ENCODE measurements around the gene ITPR3. TPM values are rescaled to one million over a fixed set of nuclear protein-coding genes. Genes with fewer than 3 reads are reported as not detected.

The ITPR3 gene
- total and polyA plus RNA-seq, 10 donors = 9.9 to 95.6 (median 62.1) TPM

GRCh38 chr6:33742092-33742491 lies 121.0 kb downstream of the ITPR3 start:
- no peak overlapping the region for H3K27ac ChIP-seq
- TF ChIP-seq POLR2A (IDR thresholded peaks at IDR 0.05) (no peak), POLR2AphosphoS5 (IDR thresholded peaks at IDR 0.05) (no peak), CTCF (IDR thresholded peaks at IDR 0.05 in 8 of 11, conservative IDR thresholded peaks at IDR 0.05 in 3 of 11) (no peak)
- 50 to 82% (median 57%) methylated on average over 8 to 9 of the region's 9 CpGs for WGBS, 5 donors
- H3K4me1 ChIP-seq = peaks cover 0 to 48% (median 23%) of the 10 kb centered on the region in 6 donors
- intact Hi-C loops (cut with DNase I; ENCODE audit: low total_unique reads) = no loop called here
- no peak overlapping the region for H3K4me3 ChIP-seq
- no peaks in the 10 kb centered on the region for H3K36me3 ChIP-seq
- DNase-seq = no peak
- peaks cover 0 to 18% (median 0%) of the 10 kb centered on the region in 7 donors for H3K27me3 ChIP-seq (replicated peaks in 1 of 7)
- no peaks in the 10 kb centered on the region for H3K9me3 ChIP-seq

GRCh38 chr6:33742837-33743236 lies 121.7 kb downstream of the ITPR3 start:
- Histone ChIP-seq H3K9me3 (no peaks in the 10 kb centered on the region), H3K4me3 (no peak overlapping the region), H3K4me1 (peaks cover 0 to 48% (median 26%) of the 10 kb centered on the region in 6 donors), H3K27me3 (replicated peaks in 1 of 7) (peaks cover 0 to 19% (median 0%) of the 10 kb centered on the region in 7 donors), H3K27ac (no peak overlapping the region), H3K36me3 (no peaks in the 10 kb centered on the region)
- DNase-seq = no peak
- intact Hi-C loops (cut with DNase I; ENCODE audit: low total_unique reads) = no loop called here
- WGBS, 5 donors = 59 to 75% (median 64%) methylated on average over 7 of the region's 7 CpGs
- TF ChIP-seq POLR2AphosphoS5 (IDR thresholded peaks at IDR 0.05) (peak in 2 of 3 donors; percentile 61 to 62), CTCF (IDR thresholded peaks at IDR 0.05 in 8 of 11, conservative IDR thresholded peaks at IDR 0.05 in 3 of 11) (no peak)

- no peaks in the 10 kb centered on the region for H3K9me3 ChIP-seq
- WGBS, 5 donors = 30 to 37% (median 34%) methylated on average over 11 of the region's 11 CpGs
- H3K4me3 ChIP-seq = peak overlapping the region in 3 of 8 donors; percentile 28 to 58 (median 34)
- H3K27ac ChIP-seq = peak overlapping the region in 5 of 8 donors; percentile 15 to 78 (median 75)
- intact Hi-C loops (cut with DNase I; ENCODE audit: low total_unique reads) = no loop called here
- H3K27me3 ChIP-seq (replicated peaks in 1 of 7) = peaks cover 0 to 23% (median 0%) of the 10 kb centered on the region in 7 donors
- no peaks in the 10 kb centered on the region for H3K36me3 ChIP-seq
- DNase-seq = peak; percentile 85
- TF ChIP-seq CTCF (IDR thresholded peaks at IDR 0.05 in 8 of 11, conservative IDR thresholded peaks at IDR 0.05 in 3 of 11) (peak; percentile 82 to 93 (median 90)), POLR2AphosphoS5 (IDR thresholded peaks at IDR 0.05) (peak in 1 of 3 donors; percentile 34), POLR2A (IDR thresholded peaks at IDR 0.05) (no peak)
- peaks cover 0 to 48% (median 23%) of the 10 kb centered on the region in 6 donors for H3K4me1 ChIP-seq
Observed at GRCh38 chr6:33744001-33744848, 123.1 kb downstream of the ITPR3 start.

GRCh38 chr6:33744895-33745546 lies 123.9 kb downstream of the ITPR3 start:
- no peaks in the 10 kb centered on the region for H3K9me3 ChIP-seq
- H3K36me3 ChIP-seq = no peaks in the 10 kb centered on the region
- H3K27me3 ChIP-seq (replicated peaks in 1 of 7) = peaks cover 0 to 23% (median 0%) of the 10 kb centered on the region in 7 donors
- TF ChIP-seq CTCF (IDR thresholded peaks at IDR 0.05 in 8 of 11, conservative IDR thresholded peaks at IDR 0.05 in 3 of 11) (no peak), POLR2AphosphoS5 (IDR thresholded peaks at IDR 0.05) (peak in 1 of 3 donors; percentile 9)
- peaks cover 0 to 40% (median 22%) of the 10 kb centered on the region in 6 donors for H3K4me1 ChIP-seq
- H3K4me3 ChIP-seq = peak overlapping the region in 3 of 8 donors; percentile 28 to 58 (median 34)
- DNase-seq = no peak
- intact Hi-C loops (cut with DNase I; ENCODE audit: low total_unique reads) = no loop called here
- peak overlapping the region in 6 of 8 donors; percentile 15 to 78 (median 71) for H3K27ac ChIP-seq
- 68 to 74% (median 72%) methylated on average over 9 to 13 of the region's 13 CpGs for WGBS, 5 donors

Measured in spleen (tissue), 11 donors.